ENCODE measurements around the gene ERH. TPM values are rescaled to one million over a fixed set of nuclear protein-coding genes. Genes with fewer than 3 reads are reported as not detected.

The ERH gene
- polyA plus RNA-seq, 3 donors: 63.6 to 67.0 (median 64.3) TPM

DNA sequence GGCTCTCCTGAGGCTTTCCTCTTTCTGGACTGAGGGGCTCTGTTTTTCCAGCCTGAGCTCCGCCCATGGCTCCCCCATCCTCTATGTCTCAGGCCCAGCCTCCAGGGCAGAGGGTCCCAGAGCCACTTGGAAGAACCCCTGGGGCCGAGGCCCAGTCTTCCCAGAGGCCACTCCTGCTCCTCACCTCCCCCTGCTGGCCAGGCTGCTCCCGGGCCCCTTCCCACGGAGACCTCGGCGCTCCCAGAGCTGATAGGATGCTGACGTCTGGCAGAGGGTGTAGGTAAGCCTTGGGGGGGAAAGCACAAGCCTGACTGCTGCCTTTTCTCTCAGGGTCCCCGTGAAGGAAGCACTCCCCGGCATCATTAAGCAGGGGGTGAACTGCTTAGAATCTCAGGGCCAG, 51.4 kb downstream of the ERH start:
- H4K20me1 ChIP-seq (ENCODE audit: insufficient read depth, low read length): no peaks in the 10 kb centered on the region
- WGBS (ENCODE audit: insufficient coverage): 34% methylated on average over 5 of the region's 9 CpGs
- H3K9ac ChIP-seq (ENCODE audit: insufficient read depth, low read length, poor library complexity, severe bottlenecking): no peak overlapping the region
- H3K4me3 Mint-ChIP-seq: no peak overlapping the region
- H3K36me3 Mint-ChIP-seq: no peaks in the 10 kb centered on the region
- H3K27ac Mint-ChIP-seq: no peak overlapping the region
- intact Hi-C loops (cut with micrococcal nuclease): no loop called here
- H3K27me3 Mint-ChIP-seq (ENCODE audit: low read depth in 3 of 3): peaks cover 3 to 15% (median 11%) of the 10 kb centered on the region in 3 donors
- no peak overlapping the region for H3K27ac ChIP-seq (ENCODE audit: low read depth in 1 of 2, low read length in 2 of 2)
- H3K79me2 ChIP-seq (ENCODE audit: insufficient read depth, low read length): no peaks in the 10 kb centered on the region
- no peaks in the 10 kb centered on the region for H3K27me3 ChIP-seq (ENCODE audit: control insufficient read depth in 2 of 2, insufficient read depth in 2 of 2, low read length in 2 of 2)
- no peak overlapping the region for H2AFZ ChIP-seq (ENCODE audit: insufficient read depth, low read depth, low read length, poor library complexity, severe bottlenecking)
- peak in 1 of 3 donors; percentile 14 for DNase-seq
- peaks cover 10 to 11% of the 10 kb centered on the region in 2 donors for H3K4me1 ChIP-seq (ENCODE audit: control insufficient read depth in 1 of 2, insufficient read depth in 2 of 2, low read length in 2 of 2)
- no peaks in the 10 kb centered on the region for H3K9me3 Mint-ChIP-seq
- peaks cover 10% of the 10 kb centered on the region for H3K4me1 Mint-ChIP-seq
- no peak overlapping the region for H3K4me2 ChIP-seq (replicated peaks; ENCODE audit: extremely low read depth, low read length, poor library complexity, severe bottlenecking)
- H3K9me3 ChIP-seq (replicated peaks in 1 of 2; ENCODE audit: control insufficient read depth in 1 of 2, insufficient read depth in 1 of 2, low read length in 2 of 2): no peaks in the 10 kb centered on the region
- H3K36me3 ChIP-seq (replicated peaks in 1 of 2; ENCODE audit: control insufficient read depth in 1 of 2, insufficient read depth in 2 of 2, low read length in 2 of 2): no peaks in the 10 kb centered on the region
- H3K4me3 ChIP-seq (replicated peaks in 1 of 3; ENCODE audit: low read depth in 2 of 3, low read length in 3 of 3): no peak overlapping the region
- TF ChIP-seq, protein P1, sequence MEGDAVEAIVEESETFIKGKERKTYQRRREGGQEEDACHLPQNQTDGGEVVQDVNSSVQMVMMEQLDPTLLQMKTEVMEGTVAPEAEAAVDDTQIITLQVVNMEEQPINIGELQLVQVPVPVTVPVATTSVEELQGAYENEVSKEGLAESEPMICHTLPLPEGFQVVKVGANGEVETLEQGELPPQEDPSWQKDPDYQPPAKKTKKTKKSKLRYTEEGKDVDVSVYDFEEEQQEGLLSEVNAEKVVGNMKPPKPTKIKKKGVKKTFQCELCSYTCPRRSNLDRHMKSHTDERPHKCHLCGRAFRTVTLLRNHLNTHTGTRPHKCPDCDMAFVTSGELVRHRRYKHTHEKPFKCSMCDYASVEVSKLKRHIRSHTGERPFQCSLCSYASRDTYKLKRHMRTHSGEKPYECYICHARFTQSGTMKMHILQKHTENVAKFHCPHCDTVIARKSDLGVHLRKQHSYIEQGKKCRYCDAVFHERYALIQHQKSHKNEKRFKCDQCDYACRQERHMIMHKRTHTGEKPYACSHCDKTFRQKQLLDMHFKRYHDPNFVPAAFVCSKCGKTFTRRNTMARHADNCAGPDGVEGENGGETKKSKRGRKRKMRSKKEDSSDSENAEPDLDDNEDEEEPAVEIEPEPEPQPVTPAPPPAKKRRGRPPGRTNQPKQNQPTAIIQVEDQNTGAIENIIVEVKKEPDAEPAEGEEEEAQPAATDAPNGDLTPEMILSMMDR (IDR thresholded peaks at IDR 0.05): peak; percentile 63

- Mint-ChIP-seq H3K4me1 (no peaks in the 10 kb centered on the region), H3K27me3 (ENCODE audit: low read depth in 3 of 3) (peaks cover 6 to 14% (median 13%) of the 10 kb centered on the region in 3 donors), H3K27ac (no peak overlapping the region), H3K36me3 (no peaks in the 10 kb centered on the region), H3K4me3 (no peak overlapping the region), H3K9me3 (no peaks in the 10 kb centered on the region)
- DNase-seq: no peak
- H3K27ac ChIP-seq (ENCODE audit: low read depth in 1 of 2, low read length in 2 of 2): no peak overlapping the region
- H3K9me3 ChIP-seq (replicated peaks in 1 of 2; ENCODE audit: control insufficient read depth in 1 of 2, insufficient read depth in 1 of 2, low read length in 2 of 2): no peaks in the 10 kb centered on the region
- H3K27me3 ChIP-seq (ENCODE audit: control insufficient read depth in 2 of 2, insufficient read depth in 2 of 2, low read length in 2 of 2): no peaks in the 10 kb centered on the region
- TF ChIP-seq, protein P1 (IDR thresholded peaks at IDR 0.05): no peak
- H3K4me2 ChIP-seq (replicated peaks; ENCODE audit: extremely low read depth, low read length, poor library complexity, severe bottlenecking): no peak overlapping the region
- H3K4me3 ChIP-seq (replicated peaks in 1 of 3; ENCODE audit: low read depth in 2 of 3, low read length in 3 of 3): no peak overlapping the region
- H3K79me2 ChIP-seq (ENCODE audit: insufficient read depth, low read length): no peaks in the 10 kb centered on the region
- H2AFZ ChIP-seq (ENCODE audit: insufficient read depth, low read depth, low read length, poor library complexity, severe bottlenecking): no peak overlapping the region
- no peaks in the 10 kb centered on the region for H3K4me1 ChIP-seq (ENCODE audit: control insufficient read depth in 1 of 2, insufficient read depth in 2 of 2, low read length in 2 of 2)
- H4K20me1 ChIP-seq (ENCODE audit: insufficient read depth, low read length): no peaks in the 10 kb centered on the region
- no peaks in the 10 kb centered on the region for H3K36me3 ChIP-seq (replicated peaks in 1 of 2; ENCODE audit: control insufficient read depth in 1 of 2, insufficient read depth in 2 of 2, low read length in 2 of 2)
- H3K9ac ChIP-seq (ENCODE audit: insufficient read depth, low read length, poor library complexity, severe bottlenecking): no peak overlapping the region
- 0% methylated on average over 1 of the region's 4 CpGs for WGBS (ENCODE audit: insufficient coverage)
- intact Hi-C loops (cut with micrococcal nuclease): no loop called here
These were observed 52.7 kb downstream of the ERH start for GRCh38 chr14:69345402-69345801.
